Caco-2 (cell line): ENCODE results near the gene SDCCAG8. TPM values are rescaled to one million over a fixed set of nuclear protein-coding genes. Genes with fewer than 3 reads are reported as not detected.

Experiments
- BruUV-seq: library from RNA; stranded (reverse); fragments of 400-500 nt; replicated peaks from 2 replicates; lab custom pipeline; 2021; lab: Mats Ljungman, UMichigan
- CTCF ChIA-PET: fragments of 300-600 bp; sonication (Branson Sonifier 250); formaldehyde crosslinking; loops from one replicate; lab custom pipeline; 2022; ENCODE audit warnings: antibody characterized with exemption; lab: Charles Lee
- POLR2A ChIA-PET: fragments of 300-600 bp; sonication (Branson Sonifier 250); formaldehyde crosslinking; loops from one replicate; lab custom pipeline; 2022; ENCODE audit warnings: antibody characterized with exemption; lab: Charles Lee
- DNase-seq, 2 experiments: peaks; one replicate each; pipeline versions ENCODE4 v3.0.0 to v3.0.0-alpha.2; 2020 to 2022
- H3K27me3 ChIP-seq: replicated peaks from 2 replicates; pipeline ENCODE4 v1.6.0; 2011; ENCODE audit warnings: low read length; ENCODE audit not compliant: control insufficient read depth, insufficient read depth
- H3K36me3 ChIP-seq: 2 replicates; pipeline ENCODE4 v1.5.1; 2011; ENCODE audit warnings: low read length; ENCODE audit not compliant: control insufficient read depth, insufficient read depth
- H3K4me1 ChIP-seq: fragments of 250-450 bp; sonication (Bioruptor Pico); 2 replicates; pipeline ENCODE4 v1.5.1; 2020; ENCODE audit warnings: mild to moderate bottlenecking
- H3K4me3 ChIP-seq: 2 replicates; pipeline ENCODE4 v1.5.1; 2011; ENCODE audit warnings: low read depth, mild to moderate bottlenecking, control low read depth, low read length
- H3K9me3 ChIP-seq: fragments of 250-450 bp; sonication (Bioruptor Pico); 2 replicates; pipeline ENCODE4 v1.5.1; 2020; ENCODE audit warnings: mild to moderate bottlenecking, moderate library complexity
- H3K27ac Mint-ChIP-seq: one replicate; pipeline ENCODE4 v1.8.0; 2022; ENCODE audit warnings: mixed read lengths; ENCODE audit not compliant: unreplicated experiment
- H3K27me3 Mint-ChIP-seq: one replicate; pipeline ENCODE4 v1.8.0; 2022; ENCODE audit warnings: mixed read lengths; ENCODE audit not compliant: insufficient read depth, unreplicated experiment
- H3K36me3 Mint-ChIP-seq: one replicate; pipeline ENCODE4 v1.8.0; 2022; ENCODE audit warnings: mild to moderate bottlenecking, mixed read lengths; ENCODE audit not compliant: insufficient read depth, unreplicated experiment
- H3K4me1 Mint-ChIP-seq: one replicate; pipeline ENCODE4 v1.8.0; 2022; ENCODE audit warnings: low read depth, mixed read lengths; ENCODE audit not compliant: unreplicated experiment
- H3K4me3 Mint-ChIP-seq: one replicate; pipeline ENCODE4 v1.8.0; 2022; ENCODE audit warnings: mild to moderate bottlenecking, moderate library complexity, mixed read lengths; ENCODE audit not compliant: unreplicated experiment
- H3K9me3 Mint-ChIP-seq: one replicate; pipeline ENCODE4 v1.8.0; 2022; ENCODE audit warnings: mixed read lengths; ENCODE audit not compliant: unreplicated experiment
- CTCF ChIP-seq, 2 experiments: fragments of 200-600 bp in 1 of 2; IDR thresholded peaks; 1 replicate in 1 of 2; 2 replicates in 1 of 2; pipeline versions ENCODE4 v1.5.1 to v1.8.0; 2011 to 2022; ENCODE audit warnings: antibody characterized with exemption in 1 of 2, control low read depth in 1 of 2, inconsistent platforms in 1 of 2, low read depth in 1 of 2, low read length in 1 of 2, mild to moderate bottlenecking in 1 of 2, moderate library complexity in 1 of 2; ENCODE audit not compliant: insufficient read depth in 1 of 2, severe bottlenecking in 1 of 2, unreplicated experiment in 1 of 2
- intact Hi-C: fragments of 100-400 bp; cut with micrococcal nuclease; formaldehyde crosslinking; loops from one replicate; pipeline ENCODE4 v1.10.0; 2022; ENCODE audit not compliant: unreplicated experiment
- total RNA-seq: library from RNA; stranded (reverse); gene quantifications from 2 replicates; pipeline ENCODE4 v1.2.3, GENCODE V29; 2022

Gene SDCCAG8
- total RNA-seq, 1 experiment from 2014 or later, result 23.0 TPM

GRCh38 chr1:243508943-243509342 lies 253.1 kb downstream of the SDCCAG8 start:
- no peaks in the 10 kb centered on the region for H3K27me3 Mint-ChIP-seq
- Histone ChIP-seq H3K4me1 (no peaks in the 10 kb centered on the region), H3K27me3 (no peaks in the 10 kb centered on the region), H3K4me3 (no peak overlapping the region), H3K36me3 (no peaks in the 10 kb centered on the region), H3K9me3 (no peaks in the 10 kb centered on the region)
- H3K4me3 Mint-ChIP-seq, result no peak overlapping the region
- no TSS peak for BruUV-seq
- H3K4me1 Mint-ChIP-seq, result no peaks in the 10 kb centered on the region
- H3K36me3 Mint-ChIP-seq, result no peaks in the 10 kb centered on the region
- ChIA-PET CTCF (no interaction called here), POLR2A (no interaction called here)
- no peak overlapping the region for H3K27ac Mint-ChIP-seq
- intact Hi-C loops, result loop anchor here (10.0 kb wide), 1 partner anchor 766 kb away; no protein-coding TSS in a partner anchor
- no peak for DNase-seq
- no peaks in the 10 kb centered on the region for H3K9me3 Mint-ChIP-seq
- TF ChIP-seq CTCF (IDR thresholded peaks at IDR 0.05; ENCODE audit: insufficient read depth in 1 of 2, low read depth in 1 of 2, low read length in 1 of 2, severe bottlenecking in 1 of 2, unreplicated experiment in 1 of 2), result no peak

- Mint-ChIP-seq H3K27ac (no peak overlapping the region), H3K36me3 (no peaks in the 10 kb centered on the region), H3K4me3 (no peak overlapping the region), H3K9me3 (no peaks in the 10 kb centered on the region), H3K4me1 (no peaks in the 10 kb centered on the region), H3K27me3 (no peaks in the 10 kb centered on the region)
- ChIA-PET CTCF (no interaction called here), POLR2A (no interaction called here)
- Histone ChIP-seq H3K36me3 (no peaks in the 10 kb centered on the region), H3K9me3 (no peaks in the 10 kb centered on the region), H3K4me3 (no peak overlapping the region), H3K27me3 (no peaks in the 10 kb centered on the region), H3K4me1 (no peaks in the 10 kb centered on the region)
- BruUV-seq, result no TSS peak
- no peak for DNase-seq
- TF ChIP-seq CTCF (IDR thresholded peaks at IDR 0.05; ENCODE audit: insufficient read depth in 1 of 2, low read depth in 1 of 2, low read length in 1 of 2, severe bottlenecking in 1 of 2, unreplicated experiment in 1 of 2), result no peak
- intact Hi-C loops, result no loop called here
Observed at GRCh38 chr1:243510928-243511327, 255.1 kb downstream of the SDCCAG8 start.

GRCh38 chr1:243513726-243514491 lies 258.1 kb downstream of the SDCCAG8 start:
- no TSS peak for BruUV-seq
- Histone ChIP-seq H3K27me3 (no peaks in the 10 kb centered on the region), H3K4me3 (no peak overlapping the region), H3K4me1 (no peaks in the 10 kb centered on the region), H3K9me3 (no peaks in the 10 kb centered on the region), H3K36me3 (no peaks in the 10 kb centered on the region)
- Mint-ChIP-seq H3K4me3 (no peak overlapping the region), H3K9me3 (no peaks in the 10 kb centered on the region), H3K27ac (no peak overlapping the region), H3K4me1 (no peaks in the 10 kb centered on the region), H3K27me3 (no peaks in the 10 kb centered on the region), H3K36me3 (no peaks in the 10 kb centered on the region)
- intact Hi-C loops, result no loop called here
- TF ChIP-seq CTCF (IDR thresholded peaks at IDR 0.05; ENCODE audit: insufficient read depth in 1 of 2, low read depth in 1 of 2, low read length in 1 of 2, severe bottlenecking in 1 of 2, unreplicated experiment in 1 of 2), result no peak
- DNase-seq, result no peak
- ChIA-PET POLR2A (no interaction called here), CTCF (no interaction called here)
